ENCODE data around the gene TBL3. TPM values are rescaled to one million over a fixed set of nuclear protein-coding genes. Genes with fewer than 3 reads are reported as not detected.

TBL3 gene
- total RNA-seq, 1 experiment from 2014 or later, result 73.4 TPM

DNA sequence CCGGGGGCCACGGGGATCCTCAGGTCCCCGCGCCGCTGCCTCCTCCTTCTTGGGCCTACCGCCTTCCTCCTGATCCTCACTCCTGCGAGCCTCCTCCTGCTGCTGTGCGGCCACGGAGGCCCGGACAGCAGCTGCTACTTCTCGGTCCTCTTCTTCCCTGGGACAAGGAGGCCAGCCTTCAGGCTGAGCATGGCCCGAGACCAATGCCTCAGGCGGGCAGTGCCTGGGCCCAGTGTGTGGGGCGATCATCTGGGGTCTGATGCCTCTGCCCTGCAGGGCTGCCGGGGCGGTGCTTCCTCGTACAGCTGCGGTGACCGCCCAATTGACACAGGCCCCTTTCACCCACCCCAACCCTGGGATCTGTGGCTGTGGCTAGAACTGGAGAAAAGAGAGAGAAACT, 29.2 kb downstream of the TBL3 start:
- no peaks in the 10 kb centered on the region for H3K9me3 Mint-ChIP-seq
- H3K27me3 Mint-ChIP-seq (ENCODE audit: low read depth), result no peaks in the 10 kb centered on the region
- peaks cover 24% of the 10 kb centered on the region for H3K36me3 Mint-ChIP-seq
- TF ChIP-seq FOXJ3 (CRISPR knock-in tag; IDR thresholded peaks at IDR 0.05; ENCODE audit: borderline replicate concordance) (no peak), FOXP1 (CRISPR knock-in tag; IDR thresholded peaks at IDR 0.05; ENCODE audit: borderline replicate concordance) (no peak), NFATC4 (CRISPR knock-in tag; IDR thresholded peaks at IDR 0.05) (no peak), ZNF219 (CRISPR knock-in tag; IDR thresholded peaks at IDR 0.05; ENCODE audit: borderline replicate concordance) (no peak), ATF1 (CRISPR knock-in tag; IDR thresholded peaks at IDR 0.05) (no peak), KAT7 (CRISPR knock-in tag; IDR thresholded peaks at IDR 0.05; ENCODE audit: borderline replicate concordance) (no peak), TCF7 (CRISPR knock-in tag; IDR thresholded peaks at IDR 0.05; ENCODE audit: low read depth) (no peak), RORB (CRISPR knock-in tag; IDR thresholded peaks at IDR 0.05) (no peak), NR2C2 (CRISPR knock-in tag; IDR thresholded peaks at IDR 0.05) (no peak)
- TF ChIP-seq, protein P1, sequence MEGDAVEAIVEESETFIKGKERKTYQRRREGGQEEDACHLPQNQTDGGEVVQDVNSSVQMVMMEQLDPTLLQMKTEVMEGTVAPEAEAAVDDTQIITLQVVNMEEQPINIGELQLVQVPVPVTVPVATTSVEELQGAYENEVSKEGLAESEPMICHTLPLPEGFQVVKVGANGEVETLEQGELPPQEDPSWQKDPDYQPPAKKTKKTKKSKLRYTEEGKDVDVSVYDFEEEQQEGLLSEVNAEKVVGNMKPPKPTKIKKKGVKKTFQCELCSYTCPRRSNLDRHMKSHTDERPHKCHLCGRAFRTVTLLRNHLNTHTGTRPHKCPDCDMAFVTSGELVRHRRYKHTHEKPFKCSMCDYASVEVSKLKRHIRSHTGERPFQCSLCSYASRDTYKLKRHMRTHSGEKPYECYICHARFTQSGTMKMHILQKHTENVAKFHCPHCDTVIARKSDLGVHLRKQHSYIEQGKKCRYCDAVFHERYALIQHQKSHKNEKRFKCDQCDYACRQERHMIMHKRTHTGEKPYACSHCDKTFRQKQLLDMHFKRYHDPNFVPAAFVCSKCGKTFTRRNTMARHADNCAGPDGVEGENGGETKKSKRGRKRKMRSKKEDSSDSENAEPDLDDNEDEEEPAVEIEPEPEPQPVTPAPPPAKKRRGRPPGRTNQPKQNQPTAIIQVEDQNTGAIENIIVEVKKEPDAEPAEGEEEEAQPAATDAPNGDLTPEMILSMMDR (IDR thresholded peaks at IDR 0.05), result no peak
- TF ChIP-seq, protein P2, sequence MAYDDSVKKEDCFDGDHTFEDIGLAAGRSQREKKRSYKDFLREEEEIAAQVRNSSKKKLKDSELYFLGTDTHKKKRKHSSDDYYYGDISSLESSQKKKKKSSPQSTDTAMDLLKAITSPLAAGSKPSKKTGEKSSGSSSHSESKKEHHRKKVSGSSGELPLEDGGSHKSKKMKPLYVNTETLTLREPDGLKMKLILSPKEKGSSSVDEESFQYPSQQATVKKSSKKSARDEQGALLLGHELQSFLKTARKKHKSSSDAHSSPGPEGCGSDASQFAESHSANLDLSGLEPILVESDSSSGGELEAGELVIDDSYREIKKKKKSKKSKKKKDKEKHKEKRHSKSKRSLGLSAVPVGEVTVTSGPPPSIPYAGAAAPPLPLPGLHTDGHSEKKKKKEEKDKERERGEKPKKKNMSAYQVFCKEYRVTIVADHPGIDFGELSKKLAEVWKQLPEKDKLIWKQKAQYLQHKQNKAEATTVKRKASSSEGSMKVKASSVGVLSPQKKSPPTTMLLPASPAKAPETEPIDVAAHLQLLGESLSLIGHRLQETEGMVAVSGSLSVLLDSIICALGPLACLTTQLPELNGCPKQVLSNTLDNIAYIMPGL (CRISPR knock-in tag; IDR thresholded peaks at IDR 0.05), result no peak
- TF ChIP-seq, protein P3, sequence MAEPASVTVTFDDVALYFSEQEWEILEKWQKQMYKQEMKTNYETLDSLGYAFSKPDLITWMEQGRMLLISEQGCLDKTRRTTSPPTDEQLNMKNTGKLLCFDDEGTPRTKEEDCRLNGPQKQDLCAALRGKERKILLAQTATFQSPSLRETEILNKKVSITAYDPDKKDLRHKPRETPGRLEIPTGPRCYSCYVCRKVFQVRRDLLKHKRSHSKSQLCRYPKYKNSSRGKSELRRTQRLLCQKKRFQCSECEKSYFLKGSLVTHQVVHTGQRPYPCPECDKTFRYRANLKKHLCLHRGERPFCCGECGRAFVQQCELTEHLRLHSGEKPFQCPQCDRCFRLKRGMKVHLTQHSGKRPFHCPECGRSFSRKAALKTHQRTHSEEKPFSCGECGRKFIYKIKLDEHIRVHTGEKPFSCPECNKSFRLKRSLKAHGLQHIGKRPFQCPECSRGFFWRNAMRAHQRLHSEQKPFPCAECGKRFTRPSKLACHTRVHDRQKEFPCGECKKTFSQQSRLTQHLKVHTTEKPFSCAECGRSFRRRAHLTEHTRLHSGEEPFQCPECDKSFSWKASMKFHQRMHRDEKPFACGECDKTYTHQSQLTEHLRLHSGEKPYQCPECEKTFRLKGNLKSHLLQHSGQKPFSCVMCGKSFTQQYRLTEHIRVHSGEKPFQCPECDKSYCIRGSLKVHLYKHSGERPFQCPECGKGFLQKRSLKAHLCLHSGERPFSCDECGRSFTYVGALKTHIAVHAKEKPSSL (CRISPR knock-in tag; conservative IDR thresholded peaks at IDR 0.05), result no peak
- TF ChIP-seq, protein P4, sequence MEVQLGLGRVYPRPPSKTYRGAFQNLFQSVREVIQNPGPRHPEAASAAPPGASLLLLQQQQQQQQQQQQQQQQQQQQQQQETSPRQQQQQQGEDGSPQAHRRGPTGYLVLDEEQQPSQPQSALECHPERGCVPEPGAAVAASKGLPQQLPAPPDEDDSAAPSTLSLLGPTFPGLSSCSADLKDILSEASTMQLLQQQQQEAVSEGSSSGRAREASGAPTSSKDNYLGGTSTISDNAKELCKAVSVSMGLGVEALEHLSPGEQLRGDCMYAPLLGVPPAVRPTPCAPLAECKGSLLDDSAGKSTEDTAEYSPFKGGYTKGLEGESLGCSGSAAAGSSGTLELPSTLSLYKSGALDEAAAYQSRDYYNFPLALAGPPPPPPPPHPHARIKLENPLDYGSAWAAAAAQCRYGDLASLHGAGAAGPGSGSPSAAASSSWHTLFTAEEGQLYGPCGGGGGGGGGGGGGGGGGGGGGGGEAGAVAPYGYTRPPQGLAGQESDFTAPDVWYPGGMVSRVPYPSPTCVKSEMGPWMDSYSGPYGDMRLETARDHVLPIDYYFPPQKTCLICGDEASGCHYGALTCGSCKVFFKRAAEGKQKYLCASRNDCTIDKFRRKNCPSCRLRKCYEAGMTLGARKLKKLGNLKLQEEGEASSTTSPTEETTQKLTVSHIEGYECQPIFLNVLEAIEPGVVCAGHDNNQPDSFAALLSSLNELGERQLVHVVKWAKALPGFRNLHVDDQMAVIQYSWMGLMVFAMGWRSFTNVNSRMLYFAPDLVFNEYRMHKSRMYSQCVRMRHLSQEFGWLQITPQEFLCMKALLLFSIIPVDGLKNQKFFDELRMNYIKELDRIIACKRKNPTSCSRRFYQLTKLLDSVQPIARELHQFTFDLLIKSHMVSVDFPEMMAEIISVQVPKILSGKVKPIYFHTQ (CRISPR knock-in tag; IDR thresholded peaks at IDR 0.05), result no peak
- TF ChIP-seq, protein P5, sequence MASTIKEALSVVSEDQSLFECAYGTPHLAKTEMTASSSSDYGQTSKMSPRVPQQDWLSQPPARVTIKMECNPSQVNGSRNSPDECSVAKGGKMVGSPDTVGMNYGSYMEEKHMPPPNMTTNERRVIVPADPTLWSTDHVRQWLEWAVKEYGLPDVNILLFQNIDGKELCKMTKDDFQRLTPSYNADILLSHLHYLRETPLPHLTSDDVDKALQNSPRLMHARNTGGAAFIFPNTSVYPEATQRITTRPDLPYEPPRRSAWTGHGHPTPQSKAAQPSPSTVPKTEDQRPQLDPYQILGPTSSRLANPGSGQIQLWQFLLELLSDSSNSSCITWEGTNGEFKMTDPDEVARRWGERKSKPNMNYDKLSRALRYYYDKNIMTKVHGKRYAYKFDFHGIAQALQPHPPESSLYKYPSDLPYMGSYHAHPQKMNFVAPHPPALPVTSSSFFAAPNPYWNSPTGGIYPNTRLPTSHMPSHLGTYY (CRISPR knock-in tag; IDR thresholded peaks at IDR 0.05), result no peak
- TF ChIP-seq, protein P6, sequence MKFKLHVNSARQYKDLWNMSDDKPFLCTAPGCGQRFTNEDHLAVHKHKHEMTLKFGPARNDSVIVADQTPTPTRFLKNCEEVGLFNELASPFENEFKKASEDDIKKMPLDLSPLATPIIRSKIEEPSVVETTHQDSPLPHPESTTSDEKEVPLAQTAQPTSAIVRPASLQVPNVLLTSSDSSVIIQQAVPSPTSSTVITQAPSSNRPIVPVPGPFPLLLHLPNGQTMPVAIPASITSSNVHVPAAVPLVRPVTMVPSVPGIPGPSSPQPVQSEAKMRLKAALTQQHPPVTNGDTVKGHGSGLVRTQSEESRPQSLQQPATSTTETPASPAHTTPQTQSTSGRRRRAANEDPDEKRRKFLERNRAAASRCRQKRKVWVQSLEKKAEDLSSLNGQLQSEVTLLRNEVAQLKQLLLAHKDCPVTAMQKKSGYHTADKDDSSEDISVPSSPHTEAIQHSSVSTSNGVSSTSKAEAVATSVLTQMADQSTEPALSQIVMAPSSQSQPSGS (CRISPR knock-in tag; IDR thresholded peaks at IDR 0.05; ENCODE audit: borderline replicate concordance, low read depth), result no peak
- TF ChIP-seq, protein P7, sequence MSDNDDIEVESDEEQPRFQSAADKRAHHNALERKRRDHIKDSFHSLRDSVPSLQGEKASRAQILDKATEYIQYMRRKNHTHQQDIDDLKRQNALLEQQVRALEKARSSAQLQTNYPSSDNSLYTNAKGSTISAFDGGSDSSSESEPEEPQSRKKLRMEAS (CRISPR knock-in tag; IDR thresholded peaks at IDR 0.05), result no peak
- TF ChIP-seq, protein P8, sequence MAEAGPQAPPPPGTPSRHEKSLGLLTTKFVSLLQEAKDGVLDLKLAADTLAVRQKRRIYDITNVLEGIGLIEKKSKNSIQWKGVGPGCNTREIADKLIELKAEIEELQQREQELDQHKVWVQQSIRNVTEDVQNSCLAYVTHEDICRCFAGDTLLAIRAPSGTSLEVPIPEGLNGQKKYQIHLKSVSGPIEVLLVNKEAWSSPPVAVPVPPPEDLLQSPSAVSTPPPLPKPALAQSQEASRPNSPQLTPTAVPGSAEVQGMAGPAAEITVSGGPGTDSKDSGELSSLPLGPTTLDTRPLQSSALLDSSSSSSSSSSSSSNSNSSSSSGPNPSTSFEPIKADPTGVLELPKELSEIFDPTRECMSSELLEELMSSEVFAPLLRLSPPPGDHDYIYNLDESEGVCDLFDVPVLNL (CRISPR knock-in tag; IDR thresholded peaks at IDR 0.05; ENCODE audit: borderline replicate concordance, low read depth), result no peak
- H3K27ac Mint-ChIP-seq, result no peak overlapping the region
- ChIA-PET CTCF (interaction anchor here (1.0 to 1.9 kb wide), 3 partner anchors 9 to 27 kb away, joined by 3 to 6 read pairs (median 3); no protein-coding TSS in a partner anchor), POLR2A (no interaction called here)
- no peak overlapping the region for H3K4me3 Mint-ChIP-seq
- DNase-seq (ENCODE audit: low spot score) (no peak), ATAC-seq (no peak)
- H3K4me1 Mint-ChIP-seq, result peaks cover 14% of the 10 kb centered on the region
